ENCODE data around the gene AKAP7.
"Not testable (repeated sequence)": the region's sequence is repeated elsewhere in the genome, so short reads cannot be mapped to it uniquely, and the experiment has no call there.

AKAP7 gene

GRCh38 chr6:131135244-131136020 lies at the start of gene AKAP7:
Gene AKAP7, plus strand, starts transcription at chr6:131135467. Its CDS starts 297 bp downstream, at chr6:131135764.
- in situ Hi-C loops (cut with HindIII; ENCODE audit: low sequenced_read_pairs) = no loop called here

- in situ Hi-C loops (cut with HindIII; ENCODE audit: low sequenced_read_pairs) = not testable (repeated sequence)
Measured at GRCh38 chr6:131090339-131090738, 44.9 kb upstream of the AKAP7 start.

GRCh38 chr6:131091944-131092343 lies 43.3 kb upstream of the AKAP7 start:
- in situ Hi-C loops (cut with HindIII; ENCODE audit: low sequenced_read_pairs) = not testable (repeated sequence)

GRCh38 chr6:131093334-131093733 lies 41.9 kb upstream of the AKAP7 start:
- in situ Hi-C loops (cut with HindIII; ENCODE audit: low sequenced_read_pairs) = no loop called here

- in situ Hi-C loops (cut with HindIII; ENCODE audit: low sequenced_read_pairs) = no loop called here
Measured at GRCh38 chr6:131096786-131097185, 38.5 kb upstream of the AKAP7 start.

GRCh38 chr6:131101911-131102680 lies 33.2 kb upstream of the AKAP7 start:
- in situ Hi-C loops (cut with HindIII; ENCODE audit: low sequenced_read_pairs) = no loop called here

GRCh38 chr6:131103296-131103695 lies 32.0 kb upstream of the AKAP7 start:
- in situ Hi-C loops (cut with HindIII; ENCODE audit: low sequenced_read_pairs) = no loop called here

GRCh38 chr6:131103901-131104300 lies 31.4 kb upstream of the AKAP7 start:
- in situ Hi-C loops (cut with HindIII; ENCODE audit: low sequenced_read_pairs) = no loop called here

- in situ Hi-C loops (cut with HindIII; ENCODE audit: low sequenced_read_pairs) = no loop called here
Measured at GRCh38 chr6:131107151-131107550, 28.1 kb upstream of the AKAP7 start.

- in situ Hi-C loops (cut with HindIII; ENCODE audit: low sequenced_read_pairs) = no loop called here
Measured at GRCh38 chr6:131112249-131112648, 23.0 kb upstream of the AKAP7 start.

- in situ Hi-C loops (cut with HindIII; ENCODE audit: low sequenced_read_pairs) = no loop called here
Measured at GRCh38 chr6:131115651-131116050, 19.6 kb upstream of the AKAP7 start.

GRCh38 chr6:131116321-131116720 lies 18.9 kb upstream of the AKAP7 start:
- in situ Hi-C loops (cut with HindIII; ENCODE audit: low sequenced_read_pairs) = no loop called here

GRCh38 chr6:131116755-131117360 lies 18.4 kb upstream of the AKAP7 start:
- in situ Hi-C loops (cut with HindIII; ENCODE audit: low sequenced_read_pairs) = no loop called here

- in situ Hi-C loops (cut with HindIII; ENCODE audit: low sequenced_read_pairs) = no loop called here
Measured at GRCh38 chr6:131117878-131118277, 17.4 kb upstream of the AKAP7 start.

- in situ Hi-C loops (cut with HindIII; ENCODE audit: low sequenced_read_pairs) = no loop called here
Measured at GRCh38 chr6:131122007-131122406, 13.3 kb upstream of the AKAP7 start.

GRCh38 chr6:131122516-131122915 lies 12.8 kb upstream of the AKAP7 start:
- in situ Hi-C loops (cut with HindIII; ENCODE audit: low sequenced_read_pairs) = no loop called here

GRCh38 chr6:131124336-131125071 lies 10.8 kb upstream of the AKAP7 start:
- in situ Hi-C loops (cut with HindIII; ENCODE audit: low sequenced_read_pairs) = no loop called here

GRCh38 chr6:131125431-131125830 lies 9.8 kb upstream of the AKAP7 start:
- in situ Hi-C loops (cut with HindIII; ENCODE audit: low sequenced_read_pairs) = no loop called here

GRCh38 chr6:131129689-131130553 lies 5.3 kb upstream of the AKAP7 start:
- in situ Hi-C loops (cut with HindIII; ENCODE audit: low sequenced_read_pairs) = no loop called here

- in situ Hi-C loops (cut with HindIII; ENCODE audit: low sequenced_read_pairs) = no loop called here
Measured at GRCh38 chr6:131130554-131130940, 4.7 kb upstream of the AKAP7 start.

All from DLD1 (cell line).